Astrocyte of the cerebellum (primary cell): ENCODE results near the gene TEPSIN.

ENCODE experiments used
- DNase-seq: peaks from one replicate; pipeline ENCODE4 v3.0.0-alpha.2; 2011; ENCODE audit warnings: low read depth
- H3K4me3 ChIP-seq: 2 replicates; pipeline ENCODE4 v1.5.1; 2011; ENCODE audit warnings: mild to moderate bottlenecking, low read depth, low read length, moderate library complexity
- CTCF ChIP-seq: IDR thresholded peaks from 2 replicates; pipeline ENCODE4 v1.5.1; 2012; ENCODE audit warnings: low read length, low read depth, moderate library complexity, mild to moderate bottlenecking; ENCODE audit errors: missing control alignments
- in situ Hi-C: cut with HindIII; loops from 2 replicates; pipeline ENCODE4 v1.10.0; 2017; ENCODE audit warnings: low sequenced_read_pairs

TEPSIN gene

GRCh38 chr17:81245665-81246342, 6.9 kb upstream of the TEPSIN start:
- no peak overlapping the region for H3K4me3 ChIP-seq
- DNase-seq: no peak
- TF ChIP-seq CTCF: no peak
- in situ Hi-C loops: no loop called here

- no peak for DNase-seq
- no peak overlapping the region for H3K4me3 ChIP-seq
- TF ChIP-seq CTCF: no peak
- in situ Hi-C loops: no loop called here
These were observed 6.3 kb upstream of the TEPSIN start for GRCh38 chr17:81245024-81245664.

GRCh38 chr17:81244358-81245023, 5.6 kb upstream of the TEPSIN start:
- in situ Hi-C loops: no loop called here
- no peak overlapping the region for H3K4me3 ChIP-seq
- no peak for DNase-seq
- no peak for TF ChIP-seq CTCF

GRCh38 chr17:81243333-81243664, 4.4 kb upstream of the TEPSIN start:
- no peak for DNase-seq
- no peak for TF ChIP-seq CTCF
- in situ Hi-C loops: no loop called here
- no peak overlapping the region for H3K4me3 ChIP-seq

- DNase-seq: no peak
- no peak overlapping the region for H3K4me3 ChIP-seq
- no peak for TF ChIP-seq CTCF
- in situ Hi-C loops: no loop called here
These were observed 3.8 kb upstream of the TEPSIN start for GRCh38 chr17:81242421-81243332.
